Purkinje cell (primary cell): ENCODE data around the gene GSTT2B. TPM values are rescaled to one million over a fixed set of nuclear protein-coding genes. Genes with fewer than 3 reads are reported as not detected.

Experiments used
- polyA plus RNA-seq: library from polyadenylated mRNA; unstranded; fragments of >200 nt; fragmentation: Nextera tagmentation; gene quantifications from 2 replicates; pipeline ENCODE4 v1.2.1, GENCODE V29; 2014

The GSTT2B gene
- 5.1 TPM in 1 of 2 replicates, not detected in the other for polyA plus RNA-seq

DNA sequence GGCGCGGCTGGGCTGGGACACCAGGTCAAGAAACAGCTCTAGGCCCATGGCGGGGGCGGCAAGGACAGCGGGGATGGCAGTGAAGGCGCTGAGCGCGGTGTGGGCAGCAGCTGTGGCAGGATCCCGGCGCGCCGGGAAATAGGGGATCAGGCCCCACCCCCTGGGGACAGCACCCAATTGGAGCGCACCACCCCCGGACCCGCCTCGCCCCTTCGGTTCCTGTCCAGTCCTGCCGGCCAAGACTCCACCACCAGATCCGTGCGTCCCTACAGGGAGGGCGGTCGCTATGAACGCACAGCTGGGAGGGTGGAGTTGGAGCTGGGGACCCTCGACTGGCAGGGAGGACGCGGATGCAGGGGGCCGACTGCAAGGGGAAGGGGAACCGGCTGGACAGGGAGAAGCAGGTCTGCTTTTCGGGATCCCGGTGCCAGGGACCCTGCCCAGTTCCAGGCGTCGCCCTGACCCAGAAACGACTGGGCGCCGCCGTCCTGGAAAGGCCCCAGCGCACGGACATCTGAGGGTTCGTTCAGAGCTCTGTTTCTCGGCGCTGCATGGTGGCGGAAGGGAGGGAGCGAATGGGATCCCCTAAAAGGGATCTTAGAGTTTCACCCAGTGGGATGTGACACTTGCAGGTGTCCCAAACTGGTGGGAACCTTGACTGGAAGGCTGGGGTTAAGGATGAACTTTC lies at the start of gene GSTT2B:
TSS of gene GSTT2B (minus strand) at position 112 of the 688 bp plus-strand sequence. CDS start at position 48, 64 bp downstream.

GRCh38 chr22:24005201-24005600 lies 44.2 kb upstream of the GSTT2B start, which contains the start of gene GSTT4:
Gene GSTT4 (minus strand): TSS chr22:24005453. CDS start chr22:24005356, 97 bp downstream.

GRCh38 chr22:23979557-23980240 lies 18.7 kb upstream of the GSTT2B start, which contains the start of gene GSTT2:
Gene GSTT2 (plus strand): TSS chr22:23980134.

DNA sequence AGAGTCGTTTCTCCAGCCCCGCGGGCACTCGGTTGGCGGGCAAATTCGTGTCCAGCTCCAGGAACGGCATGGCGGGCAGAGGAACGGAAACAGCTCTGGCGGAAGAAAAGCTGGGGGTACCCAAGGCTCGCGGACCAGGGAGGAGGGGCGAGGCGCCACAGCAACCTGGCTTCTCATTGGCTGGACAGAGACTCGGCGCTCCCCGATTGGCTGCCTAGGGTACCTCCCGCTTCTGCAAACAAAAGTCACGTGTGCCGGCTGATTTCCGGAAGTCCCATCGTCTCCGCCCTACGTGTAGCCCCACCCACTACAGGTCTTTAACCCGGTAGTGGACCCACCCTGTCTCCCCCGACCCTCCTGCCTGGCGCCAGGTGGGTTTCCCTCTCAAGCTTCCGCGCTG lies 13.3 kb upstream of the GSTT2B start, which contains the start of gene DDT:
TSS of gene DDT (minus strand) at position 97 of the 400 bp plus-strand sequence. CDS start at position 70, 27 bp downstream.

DNA sequence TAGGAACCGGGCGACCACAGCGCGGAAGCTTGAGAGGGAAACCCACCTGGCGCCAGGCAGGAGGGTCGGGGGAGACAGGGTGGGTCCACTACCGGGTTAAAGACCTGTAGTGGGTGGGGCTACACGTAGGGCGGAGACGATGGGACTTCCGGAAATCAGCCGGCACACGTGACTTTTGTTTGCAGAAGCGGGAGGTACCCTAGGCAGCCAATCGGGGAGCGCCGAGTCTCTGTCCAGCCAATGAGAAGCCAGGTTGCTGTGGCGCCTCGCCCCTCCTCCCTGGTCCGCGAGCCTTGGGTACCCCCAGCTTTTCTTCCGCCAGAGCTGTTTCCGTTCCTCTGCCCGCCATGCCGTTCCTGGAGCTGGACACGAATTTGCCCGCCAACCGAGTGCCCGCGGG lies 5.6 kb upstream of the GSTT2B start, which contains the start of gene DDTL:
TSS of gene DDTL (plus strand) at position 321 of the 400 bp plus-strand sequence. CDS start at position 348, 27 bp downstream.

Other genes starting within 250 kb of the GSTT2B start
- 0.15 TPM in 1 of 2 replicates, not detected in the other for gene ZNF70, start 210.1 kb downstream of the GSTT2B start, polyA plus RNA-seq
- gene VPREB3, start 206.8 kb downstream of the GSTT2B start, polyA plus RNA-seq = 1.2 and 6.7 TPM in 2 replicates
- gene C22orf15, start 198.2 kb downstream of the GSTT2B start, polyA plus RNA-seq = not detected in 2 replicates
- gene CHCHD10, start 193.2 kb downstream of the GSTT2B start, polyA plus RNA-seq = 148 and 429 TPM in 2 replicates
- gene MMP11, start 188.3 kb downstream of the GSTT2B start, polyA plus RNA-seq = 0.58 TPM in 1 of 2 replicates, not detected in the other
- 3.8 and 4.0 TPM in 2 replicates for gene SMARCB1, start 174.2 kb downstream of the GSTT2B start, polyA plus RNA-seq
- gene DERL3, start 122.2 kb downstream of the GSTT2B start, polyA plus RNA-seq = 2.3 and 2.5 TPM in 2 replicates
- 8.0 and 15.6 TPM in 2 replicates for gene SLC2A11, start 103.3 kb downstream of the GSTT2B start, polyA plus RNA-seq
- gene MIF, start 66.8 kb downstream of the GSTT2B start, polyA plus RNA-seq = 520 and 694 TPM in 2 replicates
- 1.4 and 2.6 TPM in 2 replicates for gene DDTL, start 5.7 kb upstream of the GSTT2B start, polyA plus RNA-seq
- gene DDT, start 13.2 kb upstream of the GSTT2B start, polyA plus RNA-seq = 73.3 and 78.1 TPM in 2 replicates
- 0.43 TPM in 1 of 2 replicates, not detected in the other for gene GSTT2, start 18.9 kb upstream of the GSTT2B start, polyA plus RNA-seq
- not detected in 2 replicates for gene GSTT4, start 44.3 kb upstream of the GSTT2B start, polyA plus RNA-seq
- gene CABIN1, start 50.1 kb upstream of the GSTT2B start, polyA plus RNA-seq = 8.3 and 9.0 TPM in 2 replicates
- gene SUSD2, start 220.3 kb upstream of the GSTT2B start, polyA plus RNA-seq = 0.31 TPM in 1 of 2 replicates, not detected in the other